ENCODE results near the gene NUP62. TPM values are rescaled to one million over a fixed set of nuclear protein-coding genes. Genes with fewer than 3 reads are reported as not detected.

NUP62 gene
- total and polyA plus RNA-seq, 4 donors: 14.2 to 19.8 (median 18.1) TPM

GRCh38 chr19:49879243-49879963 is 49.9 kb downstream of the NUP62 start:
- H3K4me1 ChIP-seq (ENCODE audit: control insufficient read depth in 4 of 4, insufficient read depth in 4 of 4, low read length in 3 of 4): peaks cover 2 to 37% (median 23%) of the 10 kb centered on the region in 4 donors
- H3K4me3 ChIP-seq (ENCODE audit: low read depth in 1 of 3, low read length in 3 of 3): no peak overlapping the region
- 95% methylated on average over 12 of the region's 12 CpGs for WGBS
- peaks cover 34 to 44% (median 42%) of the 10 kb centered on the region in 4 donors for H3K36me3 ChIP-seq (ENCODE audit: control insufficient read depth in 4 of 4, insufficient read depth in 3 of 4, low read depth in 1 of 4, low read length in 3 of 4)
- H3K9me3 ChIP-seq (ENCODE audit: control insufficient read depth in 4 of 4, low read length in 3 of 4): no peaks in the 10 kb centered on the region
- H3K9ac ChIP-seq (ENCODE audit: low read depth in 1 of 2, low read length in 2 of 2): no peak overlapping the region
- DNase-seq (ENCODE audit: low spot score): no peak
- H3K27ac ChIP-seq (ENCODE audit: low read depth in 1 of 2, low read length in 2 of 2): no peak overlapping the region
- TF ChIP-seq GABPA (IDR thresholded peaks at IDR 0.05 in 1 of 2, conservative IDR thresholded peaks at IDR 0.05 in 1 of 2): peak in 1 of 2 donors; percentile 58
- TF ChIP-seq RAD21 (IDR thresholded peaks at IDR 0.05): no peak
- TF ChIP-seq EGR1 (IDR thresholded peaks at IDR 0.05; ENCODE audit: low read depth in 2 of 2): no peak
- no peaks in the 10 kb centered on the region for H3K27me3 ChIP-seq (ENCODE audit: control insufficient read depth in 4 of 4, insufficient read depth in 4 of 4, low read length in 3 of 4)

- 91% methylated on average over 9 of the region's 9 CpGs for WGBS
- no peak overlapping the region for H3K9ac ChIP-seq (ENCODE audit: low read depth in 1 of 2, low read length in 2 of 2)
These were observed 50.6 kb downstream of the NUP62 start for GRCh38 chr19:49878744-49879070.

GRCh38 chr19:49877879-49878743 is 51.2 kb downstream of the NUP62 start:
- H3K27ac ChIP-seq (ENCODE audit: low read depth in 1 of 2, low read length in 2 of 2): peak overlapping the region; percentile 92 to 96
- DNase-seq (ENCODE audit: low spot score): peak; percentile 99
- H3K27me3 ChIP-seq (ENCODE audit: control insufficient read depth in 4 of 4, insufficient read depth in 4 of 4, low read length in 3 of 4): no peaks in the 10 kb centered on the region
- H3K9me3 ChIP-seq (ENCODE audit: control insufficient read depth in 4 of 4, low read length in 3 of 4): no peaks in the 10 kb centered on the region
- peaks cover 2 to 37% (median 23%) of the 10 kb centered on the region in 4 donors for H3K4me1 ChIP-seq (ENCODE audit: control insufficient read depth in 4 of 4, insufficient read depth in 4 of 4, low read length in 3 of 4)
- peaks cover 22 to 31% (median 30%) of the 10 kb centered on the region in 4 donors for H3K36me3 ChIP-seq (ENCODE audit: control insufficient read depth in 4 of 4, insufficient read depth in 3 of 4, low read depth in 1 of 4, low read length in 3 of 4)
- peak overlapping the region; percentile 68 to 87 for H3K9ac ChIP-seq (ENCODE audit: low read depth in 1 of 2, low read length in 2 of 2)
- H3K4me3 ChIP-seq (ENCODE audit: low read depth in 1 of 3, low read length in 3 of 3): peak overlapping the region; percentile 58 to 76 (median 65)
- WGBS: 10% methylated on average over 41 of the region's 41 CpGs
- TF ChIP-seq SP1 (IDR thresholded peaks at IDR 0.05) (peak; percentile 54), MAX (IDR thresholded peaks at IDR 0.05) (no peak), REST (IDR thresholded peaks at IDR 0.05) (peak; percentile 24), HNF4A (conservative IDR thresholded peaks at IDR 0.05) (peak in 1 of 2 donors; percentile 11), EGR1 (IDR thresholded peaks at IDR 0.05; ENCODE audit: low read depth in 2 of 2) (no peak), JUND (IDR thresholded peaks at IDR 0.05) (no peak), HNF4G (IDR thresholded peaks at IDR 0.05) (no peak), YY1 (IDR thresholded peaks at IDR 0.05) (no peak), ZBTB33 (IDR thresholded peaks at IDR 0.05) (no peak), RAD21 (IDR thresholded peaks at IDR 0.05) (no peak), FOXA2 (IDR thresholded peaks at IDR 0.05) (no peak), NR2F2 (IDR thresholded peaks at IDR 0.05) (no peak), GABPA (IDR thresholded peaks at IDR 0.05 in 1 of 2, conservative IDR thresholded peaks at IDR 0.05 in 1 of 2) (no peak), TAF1 (conservative IDR thresholded peaks at IDR 0.05) (no peak), ATF3 (IDR thresholded peaks at IDR 0.05) (no peak), RXRA (IDR thresholded peaks at IDR 0.05) (peak; percentile 61 to 82), FOXA1 (IDR thresholded peaks at IDR 0.05) (no peak)

More at GRCh38 chr19:49878744-49879070, 50.6 kb downstream of the NUP62 start:
- Histone ChIP-seq H3K36me3 (ENCODE audit: control insufficient read depth in 4 of 4, insufficient read depth in 3 of 4, low read depth in 1 of 4, low read length in 3 of 4) (peaks cover 27 to 37% (median 36%) of the 10 kb centered on the region in 4 donors), H3K27me3 (ENCODE audit: control insufficient read depth in 4 of 4, insufficient read depth in 4 of 4, low read length in 3 of 4) (no peaks in the 10 kb centered on the region), H3K27ac (ENCODE audit: low read depth in 1 of 2, low read length in 2 of 2) (peak overlapping the region; percentile 92 to 96), H3K9me3 (ENCODE audit: control insufficient read depth in 4 of 4, low read length in 3 of 4) (no peaks in the 10 kb centered on the region), H3K4me3 (ENCODE audit: low read depth in 1 of 3, low read length in 3 of 3) (peak overlapping the region in 1 of 3 donors; percentile 58), H3K4me1 (ENCODE audit: control insufficient read depth in 4 of 4, insufficient read depth in 4 of 4, low read length in 3 of 4) (peaks cover 2 to 37% (median 23%) of the 10 kb centered on the region in 4 donors)
- DNase-seq (ENCODE audit: low spot score): no peak
- TF ChIP-seq SP1 (IDR thresholded peaks at IDR 0.05): no peak
- no peak for TF ChIP-seq TAF1 (conservative IDR thresholded peaks at IDR 0.05)
- no peak for TF ChIP-seq RAD21 (IDR thresholded peaks at IDR 0.05)
- TF ChIP-seq GABPA (IDR thresholded peaks at IDR 0.05 in 1 of 2, conservative IDR thresholded peaks at IDR 0.05 in 1 of 2): no peak
- no peak for TF ChIP-seq EGR1 (IDR thresholded peaks at IDR 0.05; ENCODE audit: low read depth in 2 of 2)
- TF ChIP-seq ATF3 (IDR thresholded peaks at IDR 0.05): no peak
- no peak for TF ChIP-seq HNF4G (IDR thresholded peaks at IDR 0.05)
- TF ChIP-seq YY1 (IDR thresholded peaks at IDR 0.05): no peak
